RPMI8226 (cell line): ENCODE results near the gene PTPRA.
"Not testable (repeated sequence)": the region's sequence is repeated elsewhere in the genome, so short reads cannot be mapped to it uniquely, and the experiment has no call there.

Source experiments
- DNase-seq: peaks from one replicate; pipeline ENCODE4 v3.0.0-alpha.2; 2015

PTPRA gene

GRCh38 chr20:2889797-2890196, 16.5 kb downstream of the PTPRA start:
- no peak for DNase-seq

- DNase-seq = no peak
Observed at GRCh38 chr20:2890742-2891141, 17.5 kb downstream of the PTPRA start.

- no peak for DNase-seq
Observed at GRCh38 chr20:2891343-2891742, 18.1 kb downstream of the PTPRA start.

DNA sequence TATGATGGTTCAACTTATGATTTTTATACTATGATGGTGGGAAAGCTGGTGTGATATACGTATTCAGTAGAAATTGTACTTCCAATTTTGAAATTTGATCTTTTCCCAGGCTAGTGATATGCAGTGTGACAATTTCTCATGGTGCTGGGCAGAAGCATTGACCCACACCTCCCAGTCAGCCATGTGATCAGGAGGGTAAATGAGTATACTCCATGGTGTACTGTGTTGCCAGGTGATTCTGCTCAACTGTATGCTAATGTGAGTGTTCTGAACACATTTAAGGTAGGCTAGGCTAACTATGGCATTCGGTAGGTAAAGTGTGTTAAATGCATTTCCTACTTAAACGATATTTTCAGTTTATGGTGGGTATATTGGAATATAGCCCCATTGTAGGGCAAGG, 19.1 kb downstream of the PTPRA start:
- DNase-seq = no peak

DNA sequence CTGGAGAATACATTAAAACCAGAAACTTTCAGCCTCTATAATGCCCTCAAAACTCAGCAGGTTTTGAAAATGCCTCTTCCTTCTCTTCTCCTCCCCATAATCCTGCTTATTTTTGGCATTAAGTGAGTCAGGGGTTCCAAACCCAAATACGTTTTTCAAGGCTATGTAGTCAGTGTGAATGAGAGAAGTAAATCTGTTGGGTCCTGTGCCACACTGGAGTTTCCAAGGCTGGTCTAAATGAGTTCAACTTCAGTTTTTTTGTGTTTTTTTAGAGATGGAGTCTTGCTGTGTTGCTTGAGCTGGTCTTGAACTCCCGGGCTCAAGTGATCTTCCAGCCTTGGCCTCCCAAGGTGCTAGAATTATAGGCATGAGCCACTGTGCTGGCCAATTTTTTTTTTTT, 20.9 kb downstream of the PTPRA start:
- DNase-seq = no peak

DNA sequence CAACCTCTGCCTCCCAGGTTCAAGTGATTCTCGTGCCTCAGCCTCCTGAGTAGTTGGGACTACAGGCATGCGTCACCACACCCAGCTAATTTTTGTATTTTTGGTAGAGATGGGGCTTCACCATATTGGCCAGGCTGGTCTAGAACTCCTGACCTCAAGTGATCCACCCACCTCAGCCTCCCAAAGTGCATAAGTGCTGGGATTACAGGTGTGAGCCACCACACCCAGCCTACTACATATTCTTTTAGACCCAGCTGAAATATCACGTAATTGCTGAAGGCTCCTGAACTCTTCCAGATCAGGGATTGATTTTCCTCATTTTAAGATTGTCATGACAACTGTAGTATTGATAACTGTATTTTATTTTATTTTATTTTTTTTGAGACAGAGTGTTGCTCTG, 21.9 kb downstream of the PTPRA start:
- DNase-seq = not testable (repeated sequence)

DNA sequence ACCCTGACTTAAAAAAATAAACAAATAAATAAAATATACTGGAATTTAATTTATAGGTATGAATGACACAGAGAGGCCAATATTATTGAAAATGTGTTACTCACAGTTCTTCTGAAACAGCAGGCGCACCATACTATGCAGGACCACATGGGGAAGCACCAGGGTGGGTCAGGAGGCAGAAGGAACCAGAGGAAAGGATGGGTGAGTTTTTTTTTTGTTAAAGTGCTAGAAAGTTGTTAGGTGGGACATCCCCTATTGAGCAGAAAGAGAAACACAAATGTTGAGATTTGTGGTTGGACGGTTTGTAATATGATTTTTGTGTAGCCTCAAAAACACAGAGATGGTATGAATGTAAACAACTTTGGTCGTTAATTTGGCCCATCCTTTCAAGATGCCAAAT, 26.0 kb downstream of the PTPRA start:
- DNase-seq = no peak

- DNase-seq = no peak
Observed at GRCh38 chr20:2900845-2901592, 27.7 kb downstream of the PTPRA start.

GRCh38 chr20:2902291-2902690, 29.0 kb downstream of the PTPRA start:
- no peak for DNase-seq

GRCh38 chr20:2902818-2903217, 29.5 kb downstream of the PTPRA start:
- no peak for DNase-seq

DNA sequence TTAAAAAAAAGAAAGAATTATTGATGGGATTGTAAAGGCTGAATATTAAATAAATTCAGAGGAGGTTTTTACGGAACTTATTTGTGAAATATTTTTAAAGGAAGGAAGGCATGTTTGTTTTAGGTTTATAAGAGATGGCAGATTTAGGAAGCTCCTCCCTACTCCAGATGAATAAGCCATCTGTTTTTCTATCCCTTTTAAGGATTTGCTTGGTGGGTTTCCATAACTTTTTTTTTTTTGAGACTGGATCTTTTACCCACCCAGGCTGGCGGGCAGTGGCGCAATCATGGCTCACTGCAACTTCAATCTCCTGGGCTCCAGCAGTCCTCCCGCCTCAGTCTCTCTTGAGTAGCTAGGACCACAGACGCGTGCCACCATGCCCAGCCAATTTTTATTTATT, 30.4 kb downstream of the PTPRA start:
- no peak for DNase-seq

GRCh38 chr20:2907519-2907918, 34.2 kb downstream of the PTPRA start:
- no peak for DNase-seq

GRCh38 chr20:2909953-2910352, 36.7 kb downstream of the PTPRA start:
- DNase-seq = no peak

DNA sequence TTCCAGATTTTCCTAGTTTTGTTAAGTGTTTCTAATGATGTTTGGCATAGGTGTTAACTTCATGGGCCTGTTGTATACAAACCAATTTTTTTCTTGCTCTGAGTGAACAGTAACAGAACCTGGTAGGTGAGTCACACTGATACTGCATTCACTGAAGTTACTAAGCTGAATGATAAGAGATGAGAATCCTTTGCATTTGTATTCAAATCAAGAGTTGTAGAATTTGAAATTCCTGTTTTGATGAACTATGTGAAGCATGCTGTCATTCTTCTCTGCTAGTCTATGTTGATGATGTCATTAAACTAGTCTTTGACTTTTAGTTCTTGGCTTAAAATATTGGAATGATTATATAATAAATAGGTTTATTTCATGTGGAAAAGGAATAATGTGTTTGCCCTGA, 37.9 kb downstream of the PTPRA start:
- DNase-seq = no peak

GRCh38 chr20:2914160-2914559, 40.9 kb downstream of the PTPRA start:
- peak; percentile 15 for DNase-seq

- DNase-seq = no peak
Observed at GRCh38 chr20:2917266-2917665, 44.0 kb downstream of the PTPRA start.

DNA sequence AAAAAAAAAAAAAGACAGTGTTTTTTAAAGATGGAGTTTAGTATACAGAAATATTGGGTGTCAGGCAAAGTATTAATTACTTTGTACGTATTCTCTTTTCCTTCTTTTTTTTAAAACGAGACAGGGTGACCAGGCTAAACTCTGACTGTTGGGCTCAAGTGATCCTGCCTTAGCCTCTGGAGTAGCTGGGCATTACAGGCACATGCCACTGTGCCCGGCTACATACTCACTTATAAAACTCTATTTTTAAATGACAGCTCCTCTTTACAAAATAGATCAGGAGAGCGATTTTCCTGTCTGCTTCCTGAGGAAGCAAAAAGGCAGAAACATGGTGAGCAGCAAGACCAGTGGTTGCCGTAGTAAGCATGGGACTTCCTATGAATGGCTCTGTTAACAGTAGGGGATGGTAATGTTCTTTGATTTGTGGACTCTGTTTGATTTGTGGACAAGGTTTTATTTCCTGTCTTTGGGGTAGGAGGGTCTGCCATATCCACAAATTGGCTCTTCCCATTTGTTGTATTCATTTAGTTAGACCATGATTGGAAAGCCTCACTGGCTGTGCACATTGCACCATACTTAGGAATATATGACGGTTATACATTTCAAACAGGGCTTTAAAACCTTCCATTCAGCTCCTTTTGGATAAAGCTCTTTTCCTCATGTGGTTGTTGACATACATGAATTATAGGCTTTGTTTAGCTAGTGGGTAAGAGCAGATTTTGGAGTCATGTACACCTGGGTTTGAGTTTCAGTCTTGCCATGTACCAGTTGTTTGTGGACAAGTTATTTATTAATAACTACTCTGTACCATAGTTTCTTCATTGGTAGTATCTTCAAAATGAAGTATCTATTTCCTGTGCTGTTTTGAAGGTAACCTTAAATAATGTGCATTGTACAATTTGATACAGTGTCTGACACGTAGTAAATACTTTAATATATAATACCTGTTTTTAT, 45.1 kb downstream of the PTPRA start:
- no peak for DNase-seq

DNA sequence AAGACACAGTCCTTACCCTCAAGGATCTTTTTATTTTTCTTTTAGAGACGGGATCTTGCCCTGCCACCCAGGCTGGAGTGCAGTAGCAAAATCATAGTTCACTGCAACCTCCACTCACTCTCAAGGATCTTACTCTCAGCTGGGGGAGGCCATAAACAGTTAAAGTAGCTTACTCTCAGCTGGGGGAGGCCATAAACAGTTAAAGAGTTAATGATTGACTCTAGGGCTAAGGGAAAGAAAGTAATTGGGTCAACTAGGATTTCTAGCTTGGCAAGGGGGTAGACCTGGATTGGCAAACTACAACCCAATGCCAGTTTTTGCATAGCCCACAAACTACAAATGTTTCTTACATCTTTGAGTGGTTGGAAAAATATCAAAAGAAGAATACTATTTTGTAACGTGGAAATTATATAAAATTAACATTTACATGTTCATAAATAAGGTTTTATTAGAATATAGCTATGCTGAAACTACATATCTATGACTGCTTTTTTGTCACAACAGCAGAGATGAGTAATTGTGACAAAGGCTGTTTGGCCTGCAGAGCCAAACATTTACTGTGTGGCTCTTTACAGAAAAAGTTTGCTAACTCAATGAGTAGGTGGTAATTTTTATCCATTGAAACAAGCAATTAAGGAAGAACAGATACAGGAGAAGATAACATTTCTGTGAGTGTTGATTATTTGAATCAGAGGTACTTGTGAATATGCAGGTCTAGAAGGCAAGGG, 46.4 kb downstream of the PTPRA start:
- DNase-seq = no peak

DNA sequence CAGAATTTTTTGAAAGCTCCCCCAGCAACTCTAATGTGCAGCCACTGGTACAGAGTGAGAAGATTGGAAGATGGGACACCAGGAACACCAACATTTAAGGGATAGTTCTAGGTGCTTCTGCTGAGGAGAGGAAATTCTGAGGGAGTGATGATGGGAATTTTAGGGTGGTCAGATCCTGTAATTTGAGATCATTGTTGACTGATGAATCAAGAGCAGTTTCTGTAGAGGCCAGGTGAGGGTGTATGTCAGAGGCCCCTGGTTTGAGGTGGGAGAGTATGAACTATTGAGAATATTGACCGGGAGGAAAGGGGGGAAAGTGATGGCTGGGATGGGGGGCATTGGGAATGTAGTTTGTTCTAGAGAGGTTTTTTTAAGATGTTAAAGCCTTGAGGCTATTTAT, 47.2 kb downstream of the PTPRA start:
- no peak for DNase-seq

GRCh38 chr20:2921506-2921905, 48.2 kb downstream of the PTPRA start:
- DNase-seq = no peak

DNA sequence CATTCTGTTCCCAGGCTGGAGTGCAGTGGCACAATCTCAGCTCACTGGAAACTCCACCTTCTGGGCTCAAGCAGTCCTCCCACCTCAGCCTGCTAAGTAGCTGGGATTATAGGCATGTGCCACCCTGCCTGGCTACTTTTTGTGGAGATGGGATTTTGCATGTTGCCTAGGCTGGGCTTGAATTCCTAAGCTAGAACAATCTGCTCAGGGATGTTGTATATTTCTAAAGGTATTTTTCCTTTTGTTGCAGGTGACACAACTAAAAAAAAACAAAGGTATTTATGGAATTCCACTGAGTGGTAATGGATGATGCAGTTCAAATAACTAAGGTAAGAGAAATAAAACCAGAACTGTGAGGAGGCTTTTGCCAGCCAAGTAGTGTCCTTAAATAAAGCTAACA, 49.7 kb downstream of the PTPRA start:
- DNase-seq = no peak

- no peak for DNase-seq
Observed at GRCh38 chr20:2930538-2930937, 57.3 kb downstream of the PTPRA start.

GRCh38 chr20:2932498-2932897, 59.2 kb downstream of the PTPRA start:
- no peak for DNase-seq

- DNase-seq = no peak
Observed at GRCh38 chr20:2937902-2938301, 64.6 kb downstream of the PTPRA start.
